ENCODE results near the gene RBFOX2.
"Not testable (repeated sequence)": the region's sequence is repeated elsewhere in the genome, so short reads cannot be mapped to it uniquely, and the experiment has no call there.

The RBFOX2 gene

GRCh38 chr22:36056980-36057379, 28.4 kb upstream of the RBFOX2 start:
- TF ChIP-seq CTCF (IDR thresholded peaks at IDR 0.05; ENCODE audit: low read depth, low read length), result no peak
- no peaks in the 10 kb centered on the region for H3K36me3 ChIP-seq
- H3K27me3 ChIP-seq (ENCODE audit: insufficient read depth, low read depth, severe bottlenecking), result peaks cover 29% of the 10 kb centered on the region
- no peak overlapping the region for H3K27ac ChIP-seq
- H3K4me3 ChIP-seq (ENCODE audit: low read depth, low read length), result no peak overlapping the region
- H3K9me3 ChIP-seq (ENCODE audit: severe bottlenecking), result no peaks in the 10 kb centered on the region
- no peak for DNase-seq

- Histone ChIP-seq H3K9me3 (ENCODE audit: severe bottlenecking) (no peaks in the 10 kb centered on the region), H3K27me3 (ENCODE audit: insufficient read depth, low read depth, severe bottlenecking) (peaks cover 21% of the 10 kb centered on the region), H3K27ac (no peak overlapping the region), H3K36me3 (no peaks in the 10 kb centered on the region), H3K4me3 (ENCODE audit: low read depth, low read length) (no peak overlapping the region)
- DNase-seq, result no peak
- no peak for TF ChIP-seq CTCF (IDR thresholded peaks at IDR 0.05; ENCODE audit: low read depth, low read length)
These were observed 27.0 kb upstream of the RBFOX2 start for GRCh38 chr22:36055376-36056295.

- peaks cover 21% of the 10 kb centered on the region for H3K27me3 ChIP-seq (ENCODE audit: insufficient read depth, low read depth, severe bottlenecking)
- H3K9me3 ChIP-seq (ENCODE audit: severe bottlenecking); H3K27ac ChIP-seq; H3K4me3 ChIP-seq (ENCODE audit: low read depth, low read length); H3K36me3 ChIP-seq; DNase-seq: not testable (repeated sequence)
These were observed 25.8 kb upstream of the RBFOX2 start for GRCh38 chr22:36054446-36054845.

GRCh38 chr22:36053242-36054147, 24.9 kb upstream of the RBFOX2 start:
- Histone ChIP-seq H3K4me3 (ENCODE audit: low read depth, low read length) (no peak overlapping the region), H3K27ac (no peak overlapping the region), H3K27me3 (ENCODE audit: insufficient read depth, low read depth, severe bottlenecking) (peaks cover 21% of the 10 kb centered on the region), H3K36me3 (no peaks in the 10 kb centered on the region), H3K9me3 (ENCODE audit: severe bottlenecking) (no peaks in the 10 kb centered on the region)
- no peak for DNase-seq
- no peak for TF ChIP-seq CTCF (IDR thresholded peaks at IDR 0.05; ENCODE audit: low read depth, low read length)

- no peak for TF ChIP-seq CTCF (IDR thresholded peaks at IDR 0.05; ENCODE audit: low read depth, low read length)
- no peak for DNase-seq
- no peaks in the 10 kb centered on the region for H3K9me3 ChIP-seq (ENCODE audit: severe bottlenecking)
- no peaks in the 10 kb centered on the region for H3K36me3 ChIP-seq
- H3K27me3 ChIP-seq (ENCODE audit: insufficient read depth, low read depth, severe bottlenecking), result peaks cover 21% of the 10 kb centered on the region
- no peak overlapping the region for H3K4me3 ChIP-seq (ENCODE audit: low read depth, low read length)
- no peak overlapping the region for H3K27ac ChIP-seq
These were observed 23.9 kb upstream of the RBFOX2 start for GRCh38 chr22:36052505-36052941.

- no peak for DNase-seq
- no peaks in the 10 kb centered on the region for H3K9me3 ChIP-seq (ENCODE audit: severe bottlenecking)
- H3K27me3 ChIP-seq (ENCODE audit: insufficient read depth, low read depth, severe bottlenecking), result peaks cover 14% of the 10 kb centered on the region
- TF ChIP-seq CTCF (IDR thresholded peaks at IDR 0.05; ENCODE audit: low read depth, low read length), result no peak
- no peak overlapping the region for H3K27ac ChIP-seq
- no peaks in the 10 kb centered on the region for H3K36me3 ChIP-seq
- no peak overlapping the region for H3K4me3 ChIP-seq (ENCODE audit: low read depth, low read length)
These were observed 21.0 kb upstream of the RBFOX2 start for GRCh38 chr22:36049678-36049997.
